Measurements from ENCODE around the gene ARNT2. TPM values are rescaled to one million over a fixed set of nuclear protein-coding genes. Genes with fewer than 3 reads are reported as not detected.

ARNT2 gene
- total and polyA plus RNA-seq, 2 donors (not counting 1 experiment from before 2014, with no cell fraction given) = 15.5 to 61.2 TPM

DNA sequence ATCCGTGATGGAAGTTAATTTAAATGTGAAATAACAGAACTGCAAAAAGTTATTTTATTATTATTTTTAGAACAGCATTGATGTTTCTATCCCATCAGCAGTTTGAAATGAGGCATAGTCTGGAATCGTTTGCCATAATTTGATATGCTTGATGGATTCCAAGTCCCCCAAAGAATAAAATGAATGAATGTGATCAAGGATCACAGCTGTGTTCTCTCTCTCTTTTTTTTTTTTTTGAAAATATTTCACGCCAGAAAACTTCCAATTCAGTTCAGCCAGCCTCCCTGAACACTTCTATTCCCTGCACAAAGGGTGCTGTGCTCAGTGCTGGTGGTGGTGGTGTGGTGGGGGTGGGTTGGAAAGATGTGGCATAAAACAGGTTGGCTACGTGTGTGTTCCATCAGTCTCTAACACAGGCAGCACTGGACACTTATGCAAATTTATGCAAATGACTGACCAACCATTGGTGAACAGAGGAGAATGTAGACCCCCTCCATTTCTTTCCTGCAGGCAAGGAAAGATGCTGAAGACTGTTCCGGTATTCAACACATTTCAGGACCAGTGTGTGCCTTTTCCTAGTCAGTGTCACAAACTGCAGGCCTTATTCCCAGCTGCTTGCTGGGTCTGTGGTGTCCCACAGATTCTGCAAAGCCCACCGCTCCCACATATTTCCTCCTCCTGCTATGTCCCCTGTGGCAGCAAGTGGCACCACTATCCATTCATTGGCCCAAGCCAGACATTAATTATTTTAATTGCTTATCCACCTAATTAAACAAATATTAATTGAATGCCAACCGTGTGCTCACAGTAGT, 10.6 kb downstream of the ARNT2 start:
- DNase-seq (ENCODE audit: low read depth in 2 of 2) = no peak
- no peak overlapping the region for H3K27ac ChIP-seq (ENCODE audit: insufficient read depth, low read length)
- peaks cover 2% of the 10 kb centered on the region for H3K27me3 ChIP-seq (ENCODE audit: control insufficient read depth, insufficient read depth, low read length)
- H2AFZ ChIP-seq (ENCODE audit: low read length) = no peak overlapping the region
- H4K20me1 ChIP-seq (ENCODE audit: control insufficient read depth, extremely low read depth, insufficient read depth, low read length) = no peaks in the 10 kb centered on the region
- no peak overlapping the region for H3K4me2 ChIP-seq (ENCODE audit: extremely low read depth, insufficient read depth, low read length)
- no peaks in the 10 kb centered on the region for H3K36me3 ChIP-seq (ENCODE audit: control insufficient read depth, insufficient read depth, low read length)
- peaks cover 3% of the 10 kb centered on the region for H3K4me1 ChIP-seq (ENCODE audit: control insufficient read depth, extremely low read depth, insufficient read depth, low read length)
- H3K79me2 ChIP-seq (ENCODE audit: control insufficient read depth, insufficient read depth, low read length) = no peaks in the 10 kb centered on the region
- H3K9me3 ChIP-seq (ENCODE audit: control insufficient read depth, insufficient read depth, low read depth, low read length) = no peaks in the 10 kb centered on the region
- no peak overlapping the region for H3K9ac ChIP-seq (ENCODE audit: insufficient read depth, low read length)
- TF ChIP-seq CTCF (conservative IDR thresholded peaks at IDR 0.05 in 1 of 2, IDR thresholded peaks at IDR 0.05 in 1 of 2; ENCODE audit: low read depth in 1 of 2, low read length in 2 of 2) = no peak
- TF ChIP-seq EZH2 (IDR thresholded peaks at IDR 0.05; ENCODE audit: low read length, missing control alignments) = no peak
- no peak overlapping the region for H3K4me3 ChIP-seq (replicated peaks in 1 of 4; ENCODE audit: control extremely low read depth in 1 of 4, insufficient read depth in 1 of 4, low read depth in 3 of 4, low read length in 4 of 4)

DNA sequence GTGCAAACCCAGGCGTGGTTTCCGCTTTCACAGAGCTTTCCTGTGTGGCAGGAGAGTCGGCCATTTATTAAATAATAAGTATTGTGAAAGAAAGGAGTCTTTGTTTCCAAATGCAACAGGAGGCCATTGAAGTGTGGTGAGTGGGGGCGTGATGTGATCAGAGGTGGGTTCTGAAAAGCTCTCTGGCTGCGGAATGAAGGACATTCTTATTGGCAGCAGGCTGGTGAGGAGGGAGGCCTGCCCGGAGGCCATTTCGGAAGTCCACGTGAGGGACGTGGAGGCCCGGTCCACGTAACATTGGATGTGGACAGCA, 11.1 kb downstream of the ARNT2 start:
- H3K79me2 ChIP-seq (ENCODE audit: control insufficient read depth, insufficient read depth, low read length) = no peaks in the 10 kb centered on the region
- peaks cover 2% of the 10 kb centered on the region for H3K27me3 ChIP-seq (ENCODE audit: control insufficient read depth, insufficient read depth, low read length)
- no peak for DNase-seq (ENCODE audit: low read depth in 2 of 2)
- H3K4me1 ChIP-seq (ENCODE audit: control insufficient read depth, extremely low read depth, insufficient read depth, low read length) = peaks cover 3% of the 10 kb centered on the region
- H4K20me1 ChIP-seq (ENCODE audit: control insufficient read depth, extremely low read depth, insufficient read depth, low read length) = no peaks in the 10 kb centered on the region
- no peak overlapping the region for H3K9ac ChIP-seq (ENCODE audit: insufficient read depth, low read length)
- H3K4me2 ChIP-seq (ENCODE audit: extremely low read depth, insufficient read depth, low read length) = no peak overlapping the region
- no peak overlapping the region for H2AFZ ChIP-seq (ENCODE audit: low read length)
- H3K36me3 ChIP-seq (ENCODE audit: control insufficient read depth, insufficient read depth, low read length) = no peaks in the 10 kb centered on the region
- no peaks in the 10 kb centered on the region for H3K9me3 ChIP-seq (ENCODE audit: control insufficient read depth, insufficient read depth, low read depth, low read length)
- TF ChIP-seq EZH2 (IDR thresholded peaks at IDR 0.05; ENCODE audit: low read length, missing control alignments) = no peak
- no peak for TF ChIP-seq CTCF (conservative IDR thresholded peaks at IDR 0.05 in 1 of 2, IDR thresholded peaks at IDR 0.05 in 1 of 2; ENCODE audit: low read depth in 1 of 2, low read length in 2 of 2)
- H3K4me3 ChIP-seq (replicated peaks in 1 of 4; ENCODE audit: control extremely low read depth in 1 of 4, insufficient read depth in 1 of 4, low read depth in 3 of 4, low read length in 4 of 4) = no peak overlapping the region
- H3K27ac ChIP-seq (ENCODE audit: insufficient read depth, low read length) = no peak overlapping the region

GRCh38 chr15:80416702-80417101, 12.5 kb downstream of the ARNT2 start:
- no peak for DNase-seq (ENCODE audit: low read depth in 2 of 2)
- Histone ChIP-seq H3K4me1 (ENCODE audit: control insufficient read depth, extremely low read depth, insufficient read depth, low read length) (peaks cover 3% of the 10 kb centered on the region), H4K20me1 (ENCODE audit: control insufficient read depth, extremely low read depth, insufficient read depth, low read length) (no peaks in the 10 kb centered on the region), H3K9me3 (ENCODE audit: control insufficient read depth, insufficient read depth, low read depth, low read length) (no peaks in the 10 kb centered on the region), H3K27me3 (ENCODE audit: control insufficient read depth, insufficient read depth, low read length) (no peaks in the 10 kb centered on the region), H3K4me3 (replicated peaks in 1 of 4; ENCODE audit: control extremely low read depth in 1 of 4, insufficient read depth in 1 of 4, low read depth in 3 of 4, low read length in 4 of 4) (no peak overlapping the region), H3K9ac (ENCODE audit: insufficient read depth, low read length) (no peak overlapping the region), H2AFZ (ENCODE audit: low read length) (no peak overlapping the region), H3K36me3 (ENCODE audit: control insufficient read depth, insufficient read depth, low read length) (no peaks in the 10 kb centered on the region), H3K4me2 (ENCODE audit: extremely low read depth, insufficient read depth, low read length) (no peak overlapping the region), H3K27ac (ENCODE audit: insufficient read depth, low read length) (no peak overlapping the region), H3K79me2 (ENCODE audit: control insufficient read depth, insufficient read depth, low read length) (no peaks in the 10 kb centered on the region)
- TF ChIP-seq EZH2 (IDR thresholded peaks at IDR 0.05; ENCODE audit: low read length, missing control alignments) (no peak), CTCF (conservative IDR thresholded peaks at IDR 0.05 in 1 of 2, IDR thresholded peaks at IDR 0.05 in 1 of 2; ENCODE audit: low read depth in 1 of 2, low read length in 2 of 2) (no peak)
